ENCODE measurements around the gene TNRC18. TPM values are rescaled to one million over a fixed set of nuclear protein-coding genes. Genes with fewer than 3 reads are reported as not detected.

Gene TNRC18
- total and polyA plus RNA-seq, 9 of the 15 experiments (the other 6 are each of a cell fraction or from before 2014, with no cell fraction given) = 0.03 to 43.2 (median 18.0) TPM

DNA sequence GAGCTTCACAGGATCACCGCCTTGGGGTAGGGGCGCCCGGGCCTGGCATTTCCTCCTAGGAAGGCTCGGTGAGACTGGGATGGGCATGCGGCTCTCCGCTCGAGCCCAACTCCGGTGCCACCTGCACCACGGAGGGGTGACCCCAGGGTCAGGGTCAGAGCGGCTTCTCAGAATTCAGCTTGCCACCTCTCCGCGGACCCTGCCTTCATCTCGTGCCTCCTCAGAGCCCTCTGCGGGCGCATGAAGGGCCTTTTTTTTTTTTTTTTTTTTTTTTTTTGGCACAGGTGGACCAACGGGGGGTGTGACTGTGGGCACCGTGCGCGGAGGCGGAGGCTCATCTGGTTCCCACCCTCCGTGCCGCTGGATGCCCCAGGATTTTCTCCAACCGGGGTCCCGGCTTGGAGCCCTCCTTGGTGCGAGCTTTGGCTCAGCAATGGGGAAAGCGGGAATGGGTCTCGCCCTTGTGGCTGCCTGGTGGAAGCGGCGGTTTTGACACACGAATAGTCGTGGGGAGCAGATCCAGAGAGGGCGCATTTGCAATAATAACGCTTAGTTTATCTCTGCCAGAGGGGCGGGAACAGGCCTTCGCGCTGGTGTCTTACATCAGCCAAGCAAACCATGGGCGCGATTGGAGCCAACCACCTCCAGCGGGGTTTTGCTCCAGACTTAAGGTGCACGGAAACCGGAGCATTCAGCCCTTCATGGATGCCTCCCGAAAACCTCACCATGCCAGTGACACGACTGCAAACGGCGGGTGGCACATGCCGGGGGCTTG lies 5.0 kb upstream of the TNRC18 start (continued):
- TF ChIP-seq, protein P1, sequence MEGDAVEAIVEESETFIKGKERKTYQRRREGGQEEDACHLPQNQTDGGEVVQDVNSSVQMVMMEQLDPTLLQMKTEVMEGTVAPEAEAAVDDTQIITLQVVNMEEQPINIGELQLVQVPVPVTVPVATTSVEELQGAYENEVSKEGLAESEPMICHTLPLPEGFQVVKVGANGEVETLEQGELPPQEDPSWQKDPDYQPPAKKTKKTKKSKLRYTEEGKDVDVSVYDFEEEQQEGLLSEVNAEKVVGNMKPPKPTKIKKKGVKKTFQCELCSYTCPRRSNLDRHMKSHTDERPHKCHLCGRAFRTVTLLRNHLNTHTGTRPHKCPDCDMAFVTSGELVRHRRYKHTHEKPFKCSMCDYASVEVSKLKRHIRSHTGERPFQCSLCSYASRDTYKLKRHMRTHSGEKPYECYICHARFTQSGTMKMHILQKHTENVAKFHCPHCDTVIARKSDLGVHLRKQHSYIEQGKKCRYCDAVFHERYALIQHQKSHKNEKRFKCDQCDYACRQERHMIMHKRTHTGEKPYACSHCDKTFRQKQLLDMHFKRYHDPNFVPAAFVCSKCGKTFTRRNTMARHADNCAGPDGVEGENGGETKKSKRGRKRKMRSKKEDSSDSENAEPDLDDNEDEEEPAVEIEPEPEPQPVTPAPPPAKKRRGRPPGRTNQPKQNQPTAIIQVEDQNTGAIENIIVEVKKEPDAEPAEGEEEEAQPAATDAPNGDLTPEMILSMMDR (IDR thresholded peaks at IDR 0.05 in 2 of 3, conservative IDR thresholded peaks at IDR 0.05 in 1 of 3; ENCODE audit: insufficient read depth in 2 of 3, low read depth in 1 of 3, low read length in 3 of 3) = peak; percentile 46 to 60 (median 55)
- TF ChIP-seq, protein P2, sequence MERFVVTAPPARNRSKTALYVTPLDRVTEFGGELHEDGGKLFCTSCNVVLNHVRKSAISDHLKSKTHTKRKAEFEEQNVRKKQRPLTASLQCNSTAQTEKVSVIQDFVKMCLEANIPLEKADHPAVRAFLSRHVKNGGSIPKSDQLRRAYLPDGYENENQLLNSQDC (CRISPR knock-in tag; IDR thresholded peaks at IDR 0.05) = no peak
- TF ChIP-seq NFE2L1 (tag; IDR thresholded peaks at IDR 0.05; ENCODE audit: borderline replicate concordance, low read depth) = no peak

DNA sequence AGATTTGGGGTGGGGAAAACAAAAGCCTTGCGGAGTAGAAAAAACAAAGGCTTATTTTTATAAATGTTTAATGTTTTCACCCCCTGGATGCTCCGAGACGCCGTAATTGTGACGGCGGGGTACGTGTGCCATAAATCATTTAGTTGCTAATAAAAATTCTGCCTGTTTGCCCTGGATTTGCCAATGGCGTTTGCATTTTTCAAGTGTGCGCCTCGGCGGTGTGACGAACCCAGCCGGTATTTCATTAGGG lies 2.5 kb upstream of the TNRC18 start:
- ATAC-seq = no peak
- H3K4me2 ChIP-seq (ENCODE audit: insufficient read depth, low read length) = peak overlapping the region; percentile 83
- no peaks in the 10 kb centered on the region for H3K36me3 ChIP-seq (ENCODE audit: control insufficient read depth, insufficient read depth, low read length)
- H3K9ac ChIP-seq (ENCODE audit: insufficient read depth in 1 of 2, low read depth in 2 of 2, low read length in 2 of 2) = peak overlapping the region; percentile 96
- no peak for FAIRE-seq
- H3K27me3 ChIP-seq (ENCODE audit: control insufficient read depth in 2 of 2, insufficient read depth in 2 of 2, low read length in 2 of 2) = no peaks in the 10 kb centered on the region
- peak overlapping the region; percentile 98 for H3K27ac ChIP-seq (ENCODE audit: extremely low read depth, low read depth, low read length)
- peaks cover 83% of the 10 kb centered on the region for H3K79me2 ChIP-seq (ENCODE audit: control insufficient read depth, insufficient read depth, low read length)
- CTCF ChIA-PET (ENCODE audit: low intra/inter-chr PET ratio) = interaction anchor here (0.6 kb wide), 1 partner anchor 29 kb away, joined by 8 read pairs; no protein-coding TSS in a partner anchor
- no peak for DNase-seq (ENCODE audit: extremely low read depth in 1 of 4, low spot score in 3 of 4)
- POLR2A ChIA-PET = interaction anchor here (0.8 to 1.8 kb wide), 3 partner anchors 30 to 114 kb away, joined by 3 to 6 read pairs (median 5); no protein-coding TSS in a partner anchor
- intact Hi-C loops (cut with micrococcal nuclease) (no loop called here), in situ Hi-C loops (cut with MboI) (no loop called here)
- BruUV-seq (replicated peaks) = no TSS peak
- WGBS (ENCODE audit: insufficient coverage, low coverage, missing lambda C conversion rate) = under 1% methylated on average over 13 of the region's 13 CpGs
- peak overlapping the region; percentile 81; the same call in 1 of the 2 replicates for H2AFZ ChIP-seq (ENCODE audit: low read depth, low read length)
- peaks cover 36 to 86% of the 10 kb centered on the region in 2 experiments for H3K4me1 ChIP-seq (replicated peaks in 1 of 2; ENCODE audit: control insufficient read depth in 2 of 2, insufficient read depth in 2 of 2, low read length in 2 of 2)
- no peaks in the 10 kb centered on the region for H3K9me1 ChIP-seq (ENCODE audit: control insufficient read depth, insufficient read depth, low read length)
- H3K4me3 ChIP-seq = peak overlapping the region; percentile 78
- no peaks in the 10 kb centered on the region for H4K20me1 ChIP-seq (replicated peaks; ENCODE audit: control insufficient read depth, insufficient read depth, low read length)
- H3K9me3 ChIP-seq (replicated peaks; ENCODE audit: control insufficient read depth, insufficient read depth, low read depth, low read length) = no peaks in the 10 kb centered on the region
- TF ChIP-seq NR2C1 (IDR thresholded peaks at IDR 0.05) = no peak
- no peak for TF ChIP-seq NR2C1 (tag; IDR thresholded peaks at IDR 0.05)
- no peak for TF ChIP-seq DACH1 (IDR thresholded peaks at IDR 0.05; ENCODE audit: partially characterized antibody)
- TF ChIP-seq SRSF1 (IDR thresholded peaks at IDR 0.05; ENCODE audit: low read depth, low read length) = no peak
- no peak for TF ChIP-seq ATF1 (CRISPR knock-in tag; IDR thresholded peaks at IDR 0.05)
- TF ChIP-seq ATF1 (tag; IDR thresholded peaks at IDR 0.05) = 0 out of 2 replicates have a peak, but pooled peaks have one; percentile 18
- no peak for TF ChIP-seq KDM1A (IDR thresholded peaks at IDR 0.05)
- peak; percentile 49 for TF ChIP-seq FOXM1 (IDR thresholded peaks at IDR 0.05; ENCODE audit: low read depth)
- no peak for TF ChIP-seq FOXM1 (CRISPR knock-in tag; IDR thresholded peaks at IDR 0.05; ENCODE audit: low read depth)
- TF ChIP-seq ZNF586 (CRISPR knock-in tag; conservative IDR thresholded peaks at IDR 0.05) = no peak
- TF ChIP-seq MCM2 (IDR thresholded peaks at IDR 0.05; ENCODE audit: low read depth) = no peak
- no peak for TF ChIP-seq FOXK1 (CRISPR knock-in tag; IDR thresholded peaks at IDR 0.05; ENCODE audit: borderline replicate concordance)
- TF ChIP-seq, protein P3, sequence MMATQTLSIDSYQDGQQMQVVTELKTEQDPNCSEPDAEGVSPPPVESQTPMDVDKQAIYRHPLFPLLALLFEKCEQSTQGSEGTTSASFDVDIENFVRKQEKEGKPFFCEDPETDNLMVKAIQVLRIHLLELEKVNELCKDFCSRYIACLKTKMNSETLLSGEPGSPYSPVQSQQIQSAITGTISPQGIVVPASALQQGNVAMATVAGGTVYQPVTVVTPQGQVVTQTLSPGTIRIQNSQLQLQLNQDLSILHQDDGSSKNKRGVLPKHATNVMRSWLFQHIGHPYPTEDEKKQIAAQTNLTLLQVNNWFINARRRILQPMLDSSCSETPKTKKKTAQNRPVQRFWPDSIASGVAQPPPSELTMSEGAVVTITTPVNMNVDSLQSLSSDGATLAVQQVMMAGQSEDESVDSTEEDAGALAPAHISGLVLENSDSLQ (IDR thresholded peaks at IDR 0.05) = 0 out of 2 replicates have a peak, but pooled peaks have one; percentile 20
- TF ChIP-seq ETS2 (tag; IDR thresholded peaks at IDR 0.05; ENCODE audit: borderline replicate concordance, poor library complexity, severe bottlenecking) = no peak
